ENCODE data around the gene S100A8.
A peak's percentile ranks its signal among the peaks of the same experiment; 100 is the strongest.
"Not testable (repeated sequence)": the region's sequence is repeated elsewhere in the genome, so short reads cannot be mapped to it uniquely, and the experiment has no call there.

The S100A8 gene

DNA sequence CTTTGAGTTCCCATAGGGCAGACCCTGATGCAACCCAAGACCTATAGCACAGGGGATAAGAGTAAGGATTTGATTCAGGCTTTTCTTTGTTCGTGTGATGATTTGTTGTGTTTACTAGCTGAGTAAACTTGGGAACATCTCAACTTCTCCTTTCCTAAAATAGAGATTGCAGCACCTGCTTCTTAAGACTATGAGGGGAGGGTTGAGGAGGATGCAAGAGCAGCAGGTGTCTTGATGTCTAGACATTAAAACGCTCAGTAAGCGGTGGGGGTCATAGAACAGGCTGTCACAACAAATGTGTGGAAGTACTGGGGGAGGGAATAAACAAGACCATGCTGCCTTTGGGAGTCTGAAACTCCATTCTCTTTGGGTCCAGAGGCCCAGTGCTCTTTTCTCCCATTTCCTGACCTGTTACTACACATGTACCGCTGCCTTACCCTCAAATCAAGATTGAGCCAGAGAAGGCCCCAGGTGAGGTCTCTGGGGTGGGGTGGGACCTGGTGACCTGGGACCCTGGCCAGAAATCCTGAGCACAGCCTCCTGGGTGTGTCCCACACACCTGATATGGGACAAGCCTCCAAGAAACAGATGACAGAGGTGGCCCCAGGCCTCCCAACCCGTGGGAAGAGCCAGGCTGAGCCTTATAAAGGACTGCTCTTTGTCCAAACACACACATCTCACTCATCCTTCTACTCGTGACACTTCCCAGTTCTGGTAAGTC, 25.1 kb upstream of the S100A8 start, which contains the start of gene S100A7A:
Gene S100A7A (plus strand): TSS at position 671 of the 721 bp plus-strand sequence. CDS start 1,563 bp downstream, outside the sequence.
- no peak for DNase-seq (ENCODE audit: low read depth)

GRCh38 chr1:153413961-153414360, 23.1 kb upstream of the S100A8 start:
- DNase-seq (ENCODE audit: low read depth) = not testable (repeated sequence)

- not testable (repeated sequence) for DNase-seq (ENCODE audit: low read depth)
Observed at GRCh38 chr1:153407274-153407673, 16.4 kb upstream of the S100A8 start.

GRCh38 chr1:153405825-153406599, 15.1 kb upstream of the S100A8 start:
- DNase-seq (ENCODE audit: low read depth) = not testable (repeated sequence)

DNA sequence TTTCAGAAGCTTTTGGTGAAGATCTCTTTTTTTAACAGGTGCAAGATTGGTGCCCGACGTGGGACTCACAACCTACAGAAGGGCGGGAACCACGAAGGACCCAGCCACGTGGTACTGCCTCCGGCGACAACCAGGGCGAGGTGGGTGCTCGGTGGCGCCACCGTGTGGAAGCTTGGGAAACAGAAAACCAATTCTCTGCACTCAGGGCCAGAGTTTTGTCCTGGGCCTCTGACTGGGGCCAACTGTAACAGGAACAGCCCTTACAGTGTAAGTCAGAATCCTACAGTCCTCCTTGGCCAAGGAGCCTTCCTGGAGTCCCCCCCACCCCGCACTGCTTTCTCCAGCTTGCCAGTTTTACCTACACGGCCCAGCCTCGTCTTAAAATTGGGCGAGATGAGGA, 13.9 kb upstream of the S100A8 start:
- peak; percentile 11 for DNase-seq (ENCODE audit: low read depth)

- DNase-seq (ENCODE audit: low read depth) = no peak
Observed at GRCh38 chr1:153404086-153404635, 13.3 kb upstream of the S100A8 start.

GRCh38 chr1:153403421-153404085, 12.7 kb upstream of the S100A8 start:
- no peak for DNase-seq (ENCODE audit: low read depth)

GRCh38 chr1:153402226-153402625, 11.4 kb upstream of the S100A8 start:
- DNase-seq (ENCODE audit: low read depth) = no peak

DNA sequence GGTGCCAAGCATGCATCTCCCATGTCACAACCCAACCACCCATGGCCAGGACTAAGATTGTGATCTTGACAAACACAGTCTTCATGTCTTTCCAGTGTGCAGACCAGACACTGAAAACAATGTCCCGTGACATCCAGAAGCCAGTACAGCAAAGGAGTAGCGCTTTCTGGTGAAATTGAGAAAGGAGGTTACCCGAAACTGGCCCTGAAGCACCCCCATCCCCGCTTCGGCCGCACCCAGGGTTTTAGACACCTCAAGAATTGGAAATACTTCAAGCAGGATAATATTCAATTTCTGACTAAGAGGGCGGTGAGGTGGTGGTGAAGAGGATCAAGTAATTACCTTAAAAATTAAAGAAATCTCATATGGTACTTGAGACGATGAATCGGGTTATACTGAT, 10.6 kb upstream of the S100A8 start:
- DNase-seq (ENCODE audit: low read depth) = no peak

DNA sequence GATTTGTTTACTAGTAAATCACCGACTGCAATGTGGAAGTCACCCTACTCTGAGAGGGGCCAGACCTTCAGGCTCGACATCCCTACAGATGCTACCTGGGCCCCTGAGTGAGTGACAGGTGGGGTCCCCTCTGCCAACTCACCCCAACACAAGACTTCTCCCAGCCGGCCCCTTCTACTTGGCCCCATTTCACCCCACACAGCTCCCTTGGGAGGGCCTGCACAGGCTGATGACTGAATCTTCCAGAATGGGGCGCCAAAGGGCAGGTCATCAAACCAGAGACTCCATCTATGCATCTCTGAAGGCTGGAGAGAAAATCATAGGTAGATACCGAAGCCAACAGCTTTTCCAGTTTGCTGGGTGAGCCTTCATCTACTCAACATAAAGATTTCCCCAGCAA, 9.4 kb upstream of the S100A8 start:
- no peak for DNase-seq (ENCODE audit: low read depth)

DNA sequence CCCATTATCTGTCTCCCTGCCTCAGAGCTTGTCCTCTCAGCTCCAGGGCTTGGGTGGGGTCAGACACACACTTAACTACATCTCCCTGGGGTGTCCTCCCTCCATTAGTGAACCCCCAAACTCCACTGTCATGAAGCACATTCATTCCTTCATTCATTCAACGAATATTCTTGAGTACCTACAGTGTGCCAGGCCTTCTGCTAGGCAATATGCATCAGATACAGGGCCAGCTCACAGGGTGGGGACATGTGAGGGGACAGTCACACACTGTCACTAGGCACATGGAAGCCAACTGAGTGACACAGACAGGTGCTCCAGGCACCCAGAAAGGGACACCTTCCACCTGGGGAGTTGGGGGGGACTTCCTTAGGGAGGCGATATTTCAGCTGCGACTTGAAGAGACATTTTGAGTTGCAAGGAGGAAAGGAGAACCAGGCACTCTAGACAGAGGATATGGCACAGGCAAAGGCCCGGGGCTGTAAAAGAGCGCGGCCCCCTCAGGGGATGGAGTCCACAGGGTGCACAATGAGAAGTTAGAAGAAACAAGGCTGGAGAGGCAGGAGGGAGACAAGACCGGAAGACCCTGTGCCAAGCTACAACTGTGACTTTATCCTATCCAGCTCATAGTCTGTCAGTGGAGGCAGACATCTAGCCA, 8.7 kb upstream of the S100A8 start:
- DNase-seq (ENCODE audit: low read depth) = no peak

DNA sequence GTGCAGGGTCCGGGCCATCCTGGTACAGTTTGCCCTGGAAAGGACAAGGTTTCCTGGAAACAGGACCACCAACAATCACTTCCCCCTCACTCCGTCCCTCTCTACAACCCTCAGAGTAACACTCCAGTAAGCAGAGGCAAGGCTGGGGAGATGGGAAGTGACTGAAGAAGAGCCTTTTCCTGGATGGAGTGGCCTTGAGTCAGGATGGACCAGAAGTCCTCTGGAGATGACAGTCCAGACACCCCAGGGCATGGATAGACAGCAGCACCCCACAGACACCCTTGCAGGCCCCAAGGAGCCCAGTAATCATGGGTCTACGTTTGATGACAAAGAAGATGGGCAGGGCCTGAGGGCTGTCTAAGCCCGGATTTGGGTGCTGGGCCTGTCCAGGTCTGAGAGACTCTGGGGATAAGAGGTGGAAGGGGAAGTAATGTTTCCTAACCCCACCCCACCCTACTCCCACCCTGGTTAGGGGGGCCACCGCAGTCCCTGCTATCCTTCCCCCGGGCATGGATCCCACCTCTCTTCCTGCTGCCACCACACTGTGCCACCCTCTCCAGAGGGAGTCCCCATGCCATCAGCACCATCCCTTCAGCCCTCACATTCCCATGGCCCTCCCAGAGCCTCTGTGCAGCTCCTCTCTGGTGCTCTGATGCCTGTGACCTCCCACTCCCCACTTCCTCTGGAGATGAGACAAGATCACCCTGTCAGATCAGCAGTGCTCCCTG, 7.2 kb upstream of the S100A8 start:
- no peak for DNase-seq (ENCODE audit: low read depth)

- no peak for DNase-seq (ENCODE audit: low read depth)
Observed at GRCh38 chr1:153397051-153397923, 6.4 kb upstream of the S100A8 start.

DNA sequence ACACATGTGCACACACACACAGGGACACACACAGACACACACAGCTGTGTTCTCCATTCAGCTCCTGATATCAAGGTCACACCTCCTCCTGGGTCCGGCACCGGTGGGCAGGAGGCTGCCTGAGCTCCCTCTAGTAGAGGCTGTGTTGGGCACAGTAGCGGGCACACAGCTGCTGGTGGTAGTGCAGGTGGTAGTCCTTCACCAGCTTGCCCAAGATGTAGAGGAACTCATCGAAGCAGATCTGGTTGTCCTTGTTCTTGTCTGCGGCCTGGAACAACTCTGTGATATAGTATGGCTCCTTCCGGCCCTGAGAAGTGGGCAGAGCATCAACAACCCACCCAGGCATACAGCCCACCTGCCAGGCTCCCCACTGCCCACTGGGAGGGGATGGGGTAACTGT, 5.6 kb upstream of the S100A8 start:
- DNase-seq (ENCODE audit: low read depth) = no peak

- DNase-seq (ENCODE audit: low read depth) = no peak
Observed at GRCh38 chr1:153395776-153396175, 4.9 kb upstream of the S100A8 start.

- DNase-seq (ENCODE audit: low read depth) = no peak
Observed at GRCh38 chr1:153395136-153395685, 4.3 kb upstream of the S100A8 start.

- DNase-seq (ENCODE audit: low read depth) = no peak
Observed at GRCh38 chr1:153394391-153394790, 3.5 kb upstream of the S100A8 start.

DNA sequence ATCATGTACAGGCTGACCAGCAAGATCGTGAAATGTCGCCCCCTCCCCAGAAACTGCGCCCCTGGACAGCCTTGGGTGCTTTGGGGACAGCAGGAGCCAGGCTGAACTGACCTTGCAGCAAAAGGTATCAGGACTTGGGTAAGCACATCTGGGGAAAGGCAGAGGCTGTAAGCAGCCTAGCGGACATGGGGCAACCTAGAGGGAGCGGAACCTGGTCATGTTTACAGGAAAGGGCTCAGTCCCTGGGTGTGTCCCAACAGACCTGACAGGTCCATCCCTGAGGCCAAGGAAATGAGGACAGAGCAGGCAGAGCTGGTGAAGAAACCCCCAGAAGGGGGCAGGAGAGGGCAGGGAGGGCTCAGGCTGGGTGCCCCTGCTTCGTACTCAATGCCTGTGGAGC, 3.1 kb upstream of the S100A8 start:
- DNase-seq (ENCODE audit: low read depth) = no peak

DNA sequence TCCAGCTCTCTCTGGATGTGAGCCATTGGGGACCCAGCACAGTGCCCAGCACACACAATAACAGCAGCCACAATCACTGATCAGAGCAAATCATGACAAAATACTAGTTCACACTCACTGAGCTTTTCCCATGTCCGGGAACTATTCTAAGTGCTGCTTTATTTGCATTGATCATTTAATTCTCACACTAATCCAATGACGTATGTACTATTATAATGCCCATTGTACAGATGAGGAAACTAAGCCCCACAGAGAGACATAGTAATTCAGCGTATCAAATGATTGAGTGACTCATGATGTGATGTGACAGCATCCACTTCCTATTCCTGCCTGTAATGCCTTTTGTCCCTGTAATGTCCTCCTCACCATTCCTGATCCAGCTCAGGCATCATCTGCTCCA, 1.9 kb upstream of the S100A8 start:
- no peak for DNase-seq (ENCODE audit: low read depth)

GRCh38 chr1:153392258-153392657, 1.4 kb upstream of the S100A8 start:
- DNase-seq (ENCODE audit: low read depth) = no peak
